B cell (primary cell): Measurements from ENCODE around the gene NSUN6. TPM values are rescaled to one million over a fixed set of nuclear protein-coding genes. Genes with fewer than 3 reads are reported as not detected.

Source experiments
- ATAC-seq: fragments of 200-7000 bp; cut with Tn5 transposase; one replicate; pipeline ENCODE4 v1.10.0; 2021; ENCODE audit warnings: low read depth, mild to moderate bottlenecking, moderate number of reproducible peaks, moderate library complexity
- CTCF ChIA-PET: fragments of 350-600 bp; sonication (Branson Sonifier 250); formaldehyde crosslinking; loops from one replicate; lab custom pipeline; 2021; ENCODE audit warnings: antibody characterized with exemption, inconsistent platforms; lab: Charles Lee
- POLR2A ChIA-PET: fragments of 350-600 bp; sonication (Branson Sonifier 250); formaldehyde crosslinking; loops from one replicate; lab custom pipeline; 2021; ENCODE audit warnings: antibody characterized with exemption; lab: Charles Lee
- DNase-seq: peaks from one replicate; pipeline ENCODE4 v3.0.0; 2013
- H2AFZ ChIP-seq: 2 replicates; pipeline ENCODE4 v1.6.1; 2012; ENCODE audit warnings: mild to moderate bottlenecking, low read depth, low read length; ENCODE audit not compliant: insufficient read depth, poor library complexity, severe bottlenecking
- H3K27ac ChIP-seq, 2 donors: 1 replicate in 1 of 2; 2 replicates in 1 of 2; pipeline ENCODE4 v1.5.1; 2012 to 2013; ENCODE audit warnings: low read length in 2 of 2, mild to moderate bottlenecking in 2 of 2, moderate library complexity in 1 of 2
- H3K27me3 ChIP-seq, 4 experiments: fragments of 200-600 bp in 1 of 4; sonication (generic) in 1 of 4; replicated peaks in 1 of 4; 1 replicate in 2 of 4; 2 replicates in 2 of 4; pipeline versions ENCODE4 v1.6.1 to v1.7.0; 2013 to 2016; ENCODE audit warnings: low read length in 3 of 4, mild to moderate bottlenecking in 2 of 4, mixed read lengths in 1 of 4, moderate library complexity in 1 of 4; ENCODE audit not compliant: insufficient read depth in 4 of 4, control insufficient read depth in 3 of 4; ENCODE audit errors: control extremely low read depth in 1 of 4
- H3K36me3 ChIP-seq, 2 experiments: replicated peaks in 1 of 2; 1 replicate in 1 of 2; 2 replicates in 1 of 2; pipeline versions ENCODE4 v1.6.1 to v1.7.1; 2013; ENCODE audit warnings: low read length in 1 of 2; ENCODE audit not compliant: insufficient read depth in 2 of 2, control insufficient read depth in 1 of 2; ENCODE audit errors: control extremely low read depth in 1 of 2, extremely low read depth in 1 of 2
- H3K4me1 ChIP-seq, 2 donors: fragments of 200-600 bp in 1 of 2; sonication (generic) in 1 of 2; 1 replicate in 1 of 2; 2 replicates in 1 of 2; pipeline versions ENCODE4 v1.5.1 to v1.6.1; 2013 to 2017; ENCODE audit warnings: low read length in 2 of 2; ENCODE audit not compliant: control insufficient read depth in 2 of 2, insufficient read depth in 2 of 2
- H3K4me2 ChIP-seq: replicated peaks from 2 replicates; pipeline ENCODE3; 2012; ENCODE audit warnings: mild to moderate bottlenecking, low read depth, low read length; ENCODE audit not compliant: poor library complexity, severe bottlenecking
- H3K4me3 ChIP-seq, 5 experiments: fragments of 200-600 bp in 1 of 5; sonication (generic) in 1 of 5; 1 replicate in 3 of 5; 2 replicates in 2 of 5; pipeline versions ENCODE4 v1.5.1 to v1.7.0; 2011 to 2016; ENCODE audit warnings: low read length in 4 of 5, mild to moderate bottlenecking in 4 of 5, low read depth in 2 of 5, control low read depth in 1 of 5, moderate library complexity in 1 of 5; ENCODE audit not compliant: insufficient read depth in 1 of 5; ENCODE audit errors: control extremely low read depth in 1 of 5, extremely low read depth in 1 of 5
- H3K79me2 ChIP-seq: fragments of 200-600 bp; sonication (generic); one replicate; pipeline ENCODE4 v1.6.0; 2016; ENCODE audit warnings: low read length; ENCODE audit not compliant: control insufficient read depth, insufficient read depth
- H3K9ac ChIP-seq: fragments of 200-600 bp; sonication (generic); 2 replicates; pipeline ENCODE4 v1.6.1; 2017; ENCODE audit warnings: mild to moderate bottlenecking, low read length, moderate library complexity
- H3K9me3 ChIP-seq, 3 donors: one replicate each; pipeline versions ENCODE4 v1.6.1 to v1.7.1; 2013; ENCODE audit warnings: low read length in 2 of 3; ENCODE audit not compliant: control insufficient read depth in 2 of 3, insufficient read depth in 1 of 3; ENCODE audit errors: control extremely low read depth in 1 of 3
- H4K20me1 ChIP-seq: 2 replicates; pipeline ENCODE4 v1.6.0; 2012; ENCODE audit warnings: mild to moderate bottlenecking, low read length; ENCODE audit not compliant: insufficient read depth, control insufficient read depth, poor library complexity, severe bottlenecking
- H3K27ac Mint-ChIP-seq: one replicate; pipeline ENCODE4 v1.8.0; 2021; ENCODE audit warnings: mixed read lengths
- H3K27me3 Mint-ChIP-seq: one replicate; pipeline ENCODE4 v1.8.0; 2021; ENCODE audit warnings: mixed read lengths
- H3K4me1 Mint-ChIP-seq: one replicate; pipeline ENCODE4 v1.8.0; 2021; ENCODE audit warnings: mixed read lengths
- H3K4me3 Mint-ChIP-seq: one replicate; pipeline ENCODE4 v1.8.0; 2021; ENCODE audit warnings: mixed read lengths
- H3K9me3 Mint-ChIP-seq: one replicate; pipeline ENCODE4 v1.8.0; 2022; ENCODE audit warnings: mixed read lengths; ENCODE audit not compliant: insufficient read depth
- EZH2 ChIP-seq: IDR thresholded peaks from 2 replicates; pipeline ENCODE4 v1.6.1; 2012; ENCODE audit warnings: borderline replicate concordance, low read depth, mild to moderate bottlenecking, moderate library complexity, low read length; ENCODE audit not compliant: insufficient read depth, poor library complexity, severe bottlenecking
- WGBS: methylation state at CpG from one replicate; pipeline ENCODE4 v1.1.5; 2013; ENCODE audit warnings: missing lambda C conversion rate; ENCODE audit not compliant: insufficient coverage; 5-methylcytosine and 5-hydroxymethylcytosine counted together
- intact Hi-C: fragments of 100-400 bp; cut with micrococcal nuclease; formaldehyde crosslinking; loops from one replicate; pipeline ENCODE4 v1.10.0; 2022
- polyA plus RNA-seq: library from polyadenylated mRNA; depleted of rRNA; stranded (reverse); fragments of >200 nt; gene quantifications from 2 replicates; pipeline ENCODE4 v1.2.3, GENCODE V29; 2012
- total RNA-seq, 2 donors: library from RNA; stranded (reverse); fragments of 120-200 nt in 1 of 2; gene quantifications; 1 replicate in 1 of 2; 2 replicates in 1 of 2; pipeline versions ENCODE4 v1.2.3 to v1.2.4, GENCODE V29; 2013 to 2022
- TF ChIP-seq, protein P1 (sequence below): fragments of 200-600 bp; IDR thresholded peaks from one replicate; pipeline ENCODE4 v1.8.0; 2022; ENCODE audit warnings: antibody characterized with exemption, mild to moderate bottlenecking

Gene NSUN6
- total and polyA plus RNA-seq, 2 donors (not counting 1 experiment from before 2014, with no cell fraction given) = 13.4 to 27.9 TPM

GRCh38 chr10:18689498-18689897 is 38.1 kb upstream of the NSUN6 start:
- intact Hi-C loops = no loop called here
- Histone ChIP-seq H3K9me3 (no peaks in the 10 kb centered on the region), H3K4me3 (no peak overlapping the region), H2AFZ (no peak overlapping the region), H3K27me3 (no peaks in the 10 kb centered on the region), H3K4me1 (no peaks in the 10 kb centered on the region), H3K9ac (no peak overlapping the region), H3K27ac (no peak overlapping the region), H3K36me3 (no peaks in the 10 kb centered on the region), H3K4me2 (no peak overlapping the region), H3K79me2 (no peaks in the 10 kb centered on the region), H4K20me1 (no peaks in the 10 kb centered on the region)
- Mint-ChIP-seq H3K27ac (no peak overlapping the region), H3K9me3 (no peaks in the 10 kb centered on the region), H3K27me3 (peaks cover 3% of the 10 kb centered on the region), H3K4me1 (no peaks in the 10 kb centered on the region), H3K4me3 (no peak overlapping the region)
- ChIA-PET CTCF (no interaction called here), POLR2A (no interaction called here)
- WGBS = no CpG with 5 or more reads among the region's 3 CpGs
- TF ChIP-seq, protein P1, sequence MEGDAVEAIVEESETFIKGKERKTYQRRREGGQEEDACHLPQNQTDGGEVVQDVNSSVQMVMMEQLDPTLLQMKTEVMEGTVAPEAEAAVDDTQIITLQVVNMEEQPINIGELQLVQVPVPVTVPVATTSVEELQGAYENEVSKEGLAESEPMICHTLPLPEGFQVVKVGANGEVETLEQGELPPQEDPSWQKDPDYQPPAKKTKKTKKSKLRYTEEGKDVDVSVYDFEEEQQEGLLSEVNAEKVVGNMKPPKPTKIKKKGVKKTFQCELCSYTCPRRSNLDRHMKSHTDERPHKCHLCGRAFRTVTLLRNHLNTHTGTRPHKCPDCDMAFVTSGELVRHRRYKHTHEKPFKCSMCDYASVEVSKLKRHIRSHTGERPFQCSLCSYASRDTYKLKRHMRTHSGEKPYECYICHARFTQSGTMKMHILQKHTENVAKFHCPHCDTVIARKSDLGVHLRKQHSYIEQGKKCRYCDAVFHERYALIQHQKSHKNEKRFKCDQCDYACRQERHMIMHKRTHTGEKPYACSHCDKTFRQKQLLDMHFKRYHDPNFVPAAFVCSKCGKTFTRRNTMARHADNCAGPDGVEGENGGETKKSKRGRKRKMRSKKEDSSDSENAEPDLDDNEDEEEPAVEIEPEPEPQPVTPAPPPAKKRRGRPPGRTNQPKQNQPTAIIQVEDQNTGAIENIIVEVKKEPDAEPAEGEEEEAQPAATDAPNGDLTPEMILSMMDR = no peak
- no peak for TF ChIP-seq EZH2
- DNase-seq (no peak), ATAC-seq (no peak)

DNA sequence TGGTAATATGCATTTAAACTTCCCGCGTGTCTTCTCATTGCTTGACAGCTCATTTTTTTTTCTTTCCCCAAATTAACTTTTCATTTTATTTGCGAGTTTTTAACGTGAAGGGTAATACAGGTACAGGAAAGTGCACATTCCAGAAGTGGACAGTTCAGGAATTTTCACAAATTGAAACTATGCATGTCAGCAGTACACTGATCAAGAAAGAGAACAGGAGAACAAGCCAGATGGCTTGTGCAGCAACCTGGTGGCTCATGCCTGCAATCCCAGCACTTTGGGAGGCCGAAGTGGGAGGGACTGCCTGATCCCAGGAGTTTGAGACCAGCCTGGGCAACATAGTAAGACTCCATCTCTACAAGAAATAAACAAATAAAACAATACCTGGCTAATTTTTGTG is 36.3 kb upstream of the NSUN6 start:
- Histone ChIP-seq H4K20me1 (no peaks in the 10 kb centered on the region), H3K36me3 (peaks cover 0 to 3% of the 10 kb centered on the region in 2 experiments), H3K9me3 (no peaks in the 10 kb centered on the region), H2AFZ (no peak overlapping the region), H3K27me3 (no peaks in the 10 kb centered on the region), H3K27ac (no peak overlapping the region), H3K4me1 (no peaks in the 10 kb centered on the region), H3K4me2 (no peak overlapping the region), H3K9ac (no peak overlapping the region), H3K4me3 (no peak overlapping the region), H3K79me2 (no peaks in the 10 kb centered on the region)
- intact Hi-C loops = no loop called here
- Mint-ChIP-seq H3K9me3 (no peaks in the 10 kb centered on the region), H3K27ac (no peak overlapping the region), H3K4me3 (no peak overlapping the region), H3K27me3 (peaks cover 3% of the 10 kb centered on the region), H3K4me1 (no peaks in the 10 kb centered on the region)
- DNase-seq (no peak), ATAC-seq (no peak)
- CTCF ChIA-PET = no interaction called here
- TF ChIP-seq, protein P1 = no peak
- no peak for TF ChIP-seq EZH2
- WGBS = no CpG with 5 or more reads among the region's 5 CpGs
- POLR2A ChIA-PET = no interaction called here
